GM13977 (cell line): Measurements from ENCODE around the gene SLC16A10.

Source experiments
- DNase-seq: peaks from one replicate; pipeline ENCODE4 v3.0.0; 2012; ENCODE audit warnings: low spot score
- CTCF ChIP-seq: IDR thresholded peaks from 2 replicates; pipeline ENCODE4 v1.5.1; 2012; ENCODE audit warnings: mild to moderate bottlenecking, control low read depth; ENCODE audit not compliant: insufficient read depth; ENCODE audit errors: extremely low read depth, missing control alignments
- in situ Hi-C: fragments of 300-500 bp; cut with MboI; formaldehyde crosslinking; loops from one replicate; pipeline ENCODE4 v1.12.0; 2022; ENCODE audit warnings: low sequenced_read_pairs, low pct_unique_long_range_greater_than_20kb, mixed read lengths, inconsistent platforms; ENCODE audit not compliant: unreplicated experiment

SLC16A10 gene

GRCh38 chr6:111204305-111204704 is 117.0 kb downstream of the SLC16A10 start:
- DNase-seq = no peak
- TF ChIP-seq CTCF = no peak
- in situ Hi-C loops = loop anchor here (25.0 kb wide), 1 partner anchor 692 kb away; no protein-coding TSS in a partner anchor

GRCh38 chr6:111204881-111205280 is 117.6 kb downstream of the SLC16A10 start:
- no peak for DNase-seq
- in situ Hi-C loops = loop anchor here (25.0 kb wide), 1 partner anchor 693 kb away; no protein-coding TSS in a partner anchor

GRCh38 chr6:111205502-111205901 is 118.2 kb downstream of the SLC16A10 start:
- in situ Hi-C loops = loop anchor here (25.0 kb wide), 1 partner anchor 693 kb away; no protein-coding TSS in a partner anchor
- no peak for DNase-seq

More at GRCh38 chr6:111204881-111205280, 117.6 kb downstream of the SLC16A10 start:
- TF ChIP-seq CTCF = no peak

GRCh38 chr6:111207141-111207858 is 120.0 kb downstream of the SLC16A10 start:
- in situ Hi-C loops = loop anchor here (25.0 kb wide), 1 partner anchor 695 kb away; no protein-coding TSS in a partner anchor
- no peak for DNase-seq
- TF ChIP-seq CTCF = no peak

More at GRCh38 chr6:111205502-111205901, 118.2 kb downstream of the SLC16A10 start:
- no peak for TF ChIP-seq CTCF

- no peak for DNase-seq
- TF ChIP-seq CTCF = no peak
- in situ Hi-C loops = loop anchor here (25.0 kb wide), 1 partner anchor 697 kb away; no protein-coding TSS in a partner anchor
Measured at GRCh38 chr6:111208933-111209332, 121.6 kb downstream of the SLC16A10 start.

- in situ Hi-C loops = loop anchor here (10.0 to 25.0 kb wide), 2 partner anchors 155 to 698 kb away; no protein-coding TSS in a partner anchor
- peak; percentile 71 for TF ChIP-seq CTCF
- peak; percentile 69 for DNase-seq
Measured at GRCh38 chr6:111210194-111210728, 123.0 kb downstream of the SLC16A10 start.
